ENCODE data around the gene PRR20G.
"Not testable (repeated sequence)": the region's sequence is repeated elsewhere in the genome, so short reads cannot be mapped to it uniquely, and the experiment has no call there.

The PRR20G gene

DNA sequence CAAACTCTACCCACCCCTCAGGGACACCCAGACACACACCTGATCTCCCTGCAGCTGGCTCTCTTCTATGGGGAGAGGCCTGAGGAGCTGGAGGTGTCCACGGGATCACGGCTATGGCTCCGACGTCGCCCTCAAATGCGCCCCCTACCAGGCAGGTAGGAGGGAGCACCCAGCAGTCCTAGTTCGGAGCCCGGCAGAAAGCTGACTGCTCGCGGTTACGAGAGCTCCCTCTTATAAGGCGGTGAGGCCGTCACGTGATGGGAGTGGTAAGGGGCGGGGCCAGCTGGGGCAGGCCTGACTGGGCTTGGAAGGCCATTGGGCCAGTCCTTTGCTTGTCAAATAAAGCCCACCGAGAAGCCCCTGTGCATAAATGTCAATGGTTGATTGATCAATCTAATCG is at the start of gene PRR20G:
Gene PRR20G (minus strand): TSS at position 207 of the 400 bp plus-strand sequence. CDS start 681 bp downstream, outside the sequence.
- in situ Hi-C loops (cut with HindIII; ENCODE audit: low sequenced_read_pairs) = no loop called here

DNA sequence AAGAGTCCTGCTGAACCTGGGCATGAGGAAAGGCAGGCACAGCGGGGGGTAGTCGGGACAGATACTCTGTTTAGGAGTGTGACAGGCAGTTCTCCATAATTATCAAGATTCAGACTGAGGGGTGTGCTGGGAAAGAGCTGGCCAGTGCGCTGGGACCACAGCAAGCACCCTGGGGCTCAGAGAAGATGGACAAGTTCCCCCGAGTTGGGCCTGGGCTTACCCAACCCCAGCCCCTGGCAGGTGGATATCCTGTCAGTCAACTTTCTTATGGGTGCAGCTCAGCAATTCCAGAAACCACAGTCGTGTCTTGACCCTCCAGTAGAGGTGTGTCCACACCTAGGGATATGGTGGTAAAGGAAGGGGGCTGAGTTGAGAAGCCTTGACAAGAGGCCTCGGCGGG is 49.2 kb upstream of the PRR20G start:
- in situ Hi-C loops (cut with HindIII; ENCODE audit: low sequenced_read_pairs) = loop anchor here (25.0 kb wide), 1 partner anchor 125 kb away; no protein-coding TSS in a partner anchor

DNA sequence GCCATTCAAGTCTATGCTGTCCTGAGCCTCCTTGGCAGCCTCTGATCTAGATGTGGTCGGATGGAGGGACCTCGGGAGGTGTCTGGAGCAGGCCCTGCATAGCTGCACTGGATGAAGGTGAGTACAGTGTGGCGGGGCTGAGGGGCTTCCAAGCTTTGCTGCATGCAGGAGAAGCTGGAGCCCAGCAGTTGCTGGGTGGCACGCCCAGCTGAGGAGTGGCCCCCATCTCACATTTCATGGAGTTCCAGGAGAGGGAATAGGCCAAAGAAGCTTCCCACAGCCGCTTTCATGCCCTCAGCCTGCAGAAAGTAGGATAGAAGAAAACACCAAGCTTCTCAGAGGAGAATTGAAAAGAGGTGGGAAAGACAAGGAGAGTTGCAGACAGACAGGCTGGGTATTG is 48.3 kb upstream of the PRR20G start:
- in situ Hi-C loops (cut with HindIII; ENCODE audit: low sequenced_read_pairs) = loop anchor here (25.0 kb wide), 1 partner anchor 126 kb away; no protein-coding TSS in a partner anchor

DNA sequence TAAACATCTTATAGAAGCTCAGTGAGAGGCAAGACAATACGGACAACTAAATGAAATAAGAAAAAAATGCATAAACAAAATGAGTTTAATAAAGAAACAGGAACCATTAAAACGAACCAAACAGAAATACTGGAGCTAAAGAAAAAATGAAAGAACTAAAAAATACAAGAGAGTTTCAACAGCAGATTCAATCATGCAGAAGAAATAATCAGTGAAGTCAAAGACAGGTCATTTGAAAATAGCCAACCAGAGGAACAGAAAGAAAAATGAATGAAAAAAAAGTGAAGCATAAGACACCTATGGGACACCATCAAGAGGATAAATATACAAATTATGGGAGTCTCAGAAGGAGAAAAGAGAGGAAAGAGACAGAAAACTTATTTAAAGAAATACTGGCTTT is 42.5 kb upstream of the PRR20G start:
- in situ Hi-C loops (cut with HindIII; ENCODE audit: low sequenced_read_pairs) = loop anchor here (25.0 kb wide), 1 partner anchor 132 kb away; no protein-coding TSS in a partner anchor

DNA sequence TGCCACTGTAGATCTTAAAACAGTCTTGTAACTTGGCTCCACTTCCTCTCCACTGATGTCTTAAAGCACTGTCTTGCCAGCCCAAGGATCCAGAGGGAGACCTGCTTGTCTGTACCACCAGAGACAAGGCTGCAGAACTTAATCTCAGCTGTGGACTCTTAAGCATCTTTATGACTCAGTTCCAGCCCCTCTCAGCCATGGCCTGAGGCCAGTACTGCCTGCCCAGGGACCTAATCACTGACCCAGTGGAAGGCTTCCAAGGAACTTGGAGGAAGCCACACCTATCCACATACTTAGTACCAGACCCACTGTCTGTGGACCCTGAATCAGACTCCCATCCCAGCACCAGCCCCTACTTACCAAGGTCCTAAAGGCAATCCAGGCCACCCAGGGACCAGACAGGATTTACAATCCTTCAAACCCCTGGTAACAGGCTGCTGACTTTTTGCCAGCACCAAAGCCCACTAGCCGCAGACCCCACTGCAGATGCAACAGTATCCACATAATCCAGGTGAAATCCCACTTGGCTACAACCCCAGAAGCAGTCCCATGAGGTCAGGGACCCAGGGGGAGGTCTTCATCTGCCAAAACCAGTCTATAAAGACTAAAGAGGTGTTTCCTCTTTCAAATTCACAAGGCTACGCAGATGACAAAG is 41.9 kb upstream of the PRR20G start:
- in situ Hi-C loops (cut with HindIII; ENCODE audit: low sequenced_read_pairs) = loop anchor here (25.0 kb wide), 1 partner anchor 133 kb away; no protein-coding TSS in a partner anchor

DNA sequence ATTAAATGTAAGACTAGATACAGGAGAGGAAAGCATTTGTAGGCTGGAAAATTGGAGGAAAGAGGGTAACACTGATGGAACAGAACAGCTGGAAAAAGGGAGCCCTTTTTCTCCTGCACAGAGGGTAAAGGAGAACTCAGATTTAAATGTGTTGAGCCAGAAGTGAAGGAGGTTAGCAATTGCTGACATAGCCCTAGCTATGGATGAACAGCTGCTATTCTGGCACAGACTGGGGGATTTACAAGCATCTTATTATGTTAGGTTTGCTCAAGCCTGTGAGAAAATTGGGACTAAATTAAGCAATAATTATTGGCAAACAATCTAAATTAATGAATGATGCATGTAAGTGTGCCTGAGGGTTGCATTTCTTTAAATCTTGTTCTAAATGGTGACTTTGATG is 40.6 kb upstream of the PRR20G start:
- in situ Hi-C loops (cut with HindIII; ENCODE audit: low sequenced_read_pairs) = loop anchor here (25.0 kb wide), 1 partner anchor 134 kb away; no protein-coding TSS in a partner anchor

DNA sequence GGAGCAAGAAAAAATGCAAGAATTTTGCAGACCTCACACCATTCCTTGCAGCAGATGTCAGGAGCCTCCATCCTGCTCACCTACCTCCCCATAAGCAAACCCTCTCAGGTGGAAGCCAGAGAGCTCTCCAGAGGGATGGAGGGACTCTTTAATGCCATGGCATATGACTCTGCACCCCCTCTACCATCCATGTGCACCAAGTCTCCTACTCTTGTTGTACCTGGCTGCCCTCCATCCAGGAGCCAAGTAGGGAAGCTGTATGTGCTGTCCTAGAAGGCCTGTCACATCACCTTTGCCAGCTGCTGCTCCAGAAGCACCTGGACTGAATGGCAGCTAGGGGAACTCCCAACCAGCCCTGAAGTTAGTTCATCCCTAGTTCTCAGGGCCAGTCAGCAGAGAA is 38.5 kb upstream of the PRR20G start:
- in situ Hi-C loops (cut with HindIII; ENCODE audit: low sequenced_read_pairs) = loop anchor here (25.0 kb wide), 1 partner anchor 136 kb away; no protein-coding TSS in a partner anchor

DNA sequence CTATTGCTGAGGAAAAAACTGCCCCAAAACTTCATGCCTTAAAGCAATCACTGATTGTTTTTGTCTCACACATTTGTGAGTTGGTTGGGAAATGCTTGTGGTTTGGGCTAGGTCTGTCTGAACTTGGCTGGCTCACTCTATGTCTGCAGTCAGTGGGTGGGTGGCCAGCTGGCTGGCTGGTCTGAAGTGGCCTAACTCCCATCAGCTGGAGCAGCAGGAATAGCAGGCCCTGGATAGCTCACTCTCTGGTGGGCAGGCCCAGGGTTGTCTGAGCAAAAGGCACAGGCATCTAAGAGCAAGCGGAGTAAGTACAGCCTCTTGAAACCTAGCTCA is 37.7 kb upstream of the PRR20G start:
- in situ Hi-C loops (cut with HindIII; ENCODE audit: low sequenced_read_pairs) = loop anchor here (25.0 kb wide), 1 partner anchor 137 kb away; no protein-coding TSS in a partner anchor

DNA sequence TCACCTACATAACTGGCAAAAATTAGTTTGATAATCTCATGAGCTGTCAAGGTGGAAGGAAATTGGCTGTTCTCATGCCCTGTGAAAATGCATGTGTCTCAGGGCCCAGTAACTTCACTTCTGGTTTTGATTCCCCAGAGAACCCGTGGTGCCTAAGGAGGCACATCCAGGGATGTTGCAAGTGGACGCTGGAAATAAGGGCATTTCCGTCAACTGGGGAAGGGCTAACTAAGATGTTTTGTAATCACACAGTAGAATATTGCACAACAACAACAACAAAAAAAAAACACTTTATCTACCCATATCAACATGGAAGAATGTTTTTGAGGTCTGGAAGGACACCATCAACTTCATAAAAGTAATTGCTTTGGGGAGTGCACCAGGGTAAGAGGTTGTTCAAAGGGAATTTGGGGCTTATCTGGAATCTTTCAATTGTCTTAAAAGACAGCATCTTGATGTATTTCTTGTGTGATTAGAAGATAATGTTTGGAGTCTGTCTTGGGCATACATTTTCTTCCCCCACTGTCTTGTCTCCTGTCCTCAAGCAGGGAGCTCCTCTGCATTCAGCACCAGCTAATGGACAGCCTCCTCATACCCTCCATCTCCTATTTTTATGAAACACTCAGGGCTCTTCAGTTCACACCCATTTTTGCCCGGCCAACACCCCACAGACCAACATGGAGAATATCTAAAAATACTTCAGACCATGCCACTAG is 37.2 kb upstream of the PRR20G start:
- in situ Hi-C loops (cut with HindIII; ENCODE audit: low sequenced_read_pairs) = loop anchor here (25.0 kb wide), 1 partner anchor 137 kb away; no protein-coding TSS in a partner anchor

DNA sequence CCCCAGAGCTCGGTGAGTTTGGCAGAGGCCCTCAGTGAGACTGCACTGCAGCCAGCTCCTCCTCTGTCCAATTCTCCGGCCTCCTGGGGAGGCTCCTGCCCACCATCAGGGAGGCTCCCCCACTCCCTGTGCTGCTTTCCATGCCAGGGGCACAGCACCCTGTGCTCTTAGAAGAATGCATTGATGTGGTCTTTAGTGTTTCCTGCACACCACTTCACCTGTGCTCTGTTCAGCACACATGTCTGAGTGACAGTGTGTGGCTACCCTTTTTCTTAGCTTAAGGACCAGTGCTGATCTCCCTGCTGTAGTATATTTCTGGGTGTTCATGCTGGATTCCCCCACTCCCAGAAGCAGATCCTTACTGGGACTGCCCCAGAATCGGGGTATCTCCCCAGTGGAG is 36.2 kb upstream of the PRR20G start:
- in situ Hi-C loops (cut with HindIII; ENCODE audit: low sequenced_read_pairs) = no loop called here

DNA sequence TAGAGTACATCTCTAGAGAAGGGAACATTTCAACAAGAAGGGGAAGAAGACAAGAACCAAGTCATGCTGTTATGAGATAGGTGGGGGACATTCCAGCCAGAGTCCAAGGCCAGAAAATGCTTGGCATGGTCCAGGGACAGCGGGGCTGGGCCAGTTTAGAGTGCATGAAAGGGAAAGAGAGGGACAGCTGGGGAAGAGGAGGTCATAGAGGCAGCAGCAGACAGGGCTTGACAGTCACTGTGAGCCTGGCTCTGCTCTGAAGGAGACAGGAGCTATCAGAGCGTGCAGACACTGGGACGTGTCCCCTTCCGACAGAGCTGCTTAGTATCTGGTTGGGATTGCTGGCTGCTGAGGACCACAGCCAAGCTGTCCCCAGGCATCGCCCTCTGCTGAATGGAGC is 35.7 kb upstream of the PRR20G start:
- in situ Hi-C loops (cut with HindIII; ENCODE audit: low sequenced_read_pairs) = no loop called here

DNA sequence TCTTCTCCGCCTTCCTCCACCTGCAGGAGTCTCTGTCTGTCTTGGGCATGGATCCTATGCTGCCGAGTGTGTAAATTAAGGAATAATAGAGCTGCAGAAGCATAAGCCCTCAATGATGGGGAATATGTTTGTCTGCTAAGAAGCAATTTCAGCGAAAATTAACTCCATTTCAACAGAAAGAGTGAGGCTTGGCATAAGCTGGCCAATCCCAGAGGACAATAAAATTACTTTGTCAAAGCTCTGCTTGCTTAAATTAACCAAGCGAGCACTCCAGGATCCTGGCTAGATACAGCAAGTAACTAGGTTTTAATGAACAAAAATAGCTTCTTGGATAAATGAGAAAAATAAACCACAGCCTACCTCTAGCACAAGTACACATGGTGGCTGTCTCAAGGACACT is 33.5 kb upstream of the PRR20G start:
- in situ Hi-C loops (cut with HindIII; ENCODE audit: low sequenced_read_pairs) = no loop called here

DNA sequence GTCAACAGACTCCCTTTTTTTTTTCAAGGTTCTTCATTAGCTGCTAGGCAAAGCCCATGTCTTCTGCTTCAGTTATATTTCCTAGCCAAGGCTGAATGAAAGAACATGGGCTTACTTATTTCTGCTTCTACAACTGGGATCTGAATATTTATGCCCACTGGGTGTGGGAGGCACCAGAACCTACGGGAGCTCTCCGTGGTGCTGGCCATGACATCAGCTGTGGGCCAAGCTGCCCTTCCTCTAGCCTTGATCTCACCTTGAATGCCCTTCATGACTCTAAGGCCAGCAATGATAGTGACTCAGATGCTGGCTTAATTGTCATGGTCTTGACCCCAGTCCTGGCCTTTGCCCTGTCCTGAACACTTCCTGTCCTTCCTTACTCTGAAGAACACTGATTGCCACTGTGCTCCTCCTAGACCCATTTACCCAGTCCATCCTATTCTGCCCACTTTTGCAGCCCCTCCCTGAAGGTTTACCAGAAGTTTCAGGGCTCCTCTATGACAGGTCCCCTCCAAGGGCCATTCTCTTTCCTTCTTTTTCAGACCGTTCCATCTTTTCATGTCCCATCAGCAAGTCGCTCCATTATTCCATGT is 32.8 kb upstream of the PRR20G start:
- in situ Hi-C loops (cut with HindIII; ENCODE audit: low sequenced_read_pairs) = no loop called here

DNA sequence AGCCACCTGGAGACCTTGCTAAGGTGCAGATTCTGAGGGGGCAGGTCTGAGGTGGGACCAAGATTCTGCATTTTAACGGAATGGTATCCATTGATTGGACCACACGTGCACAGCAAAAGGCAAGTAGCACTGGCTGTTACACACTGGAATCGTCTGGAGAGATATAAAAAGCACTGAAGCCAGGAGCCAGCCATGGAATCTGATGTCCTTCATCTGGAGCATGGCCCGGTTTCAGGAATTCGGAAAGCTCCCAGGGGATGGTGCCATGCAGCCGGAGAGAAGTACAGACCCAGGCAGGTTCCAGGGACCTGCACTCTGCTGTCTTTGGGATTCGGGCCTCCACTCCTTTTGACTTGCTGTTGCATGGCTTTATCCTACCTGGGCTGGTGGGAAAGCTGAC is 28.8 kb upstream of the PRR20G start:
- in situ Hi-C loops (cut with HindIII; ENCODE audit: low sequenced_read_pairs) = no loop called here

DNA sequence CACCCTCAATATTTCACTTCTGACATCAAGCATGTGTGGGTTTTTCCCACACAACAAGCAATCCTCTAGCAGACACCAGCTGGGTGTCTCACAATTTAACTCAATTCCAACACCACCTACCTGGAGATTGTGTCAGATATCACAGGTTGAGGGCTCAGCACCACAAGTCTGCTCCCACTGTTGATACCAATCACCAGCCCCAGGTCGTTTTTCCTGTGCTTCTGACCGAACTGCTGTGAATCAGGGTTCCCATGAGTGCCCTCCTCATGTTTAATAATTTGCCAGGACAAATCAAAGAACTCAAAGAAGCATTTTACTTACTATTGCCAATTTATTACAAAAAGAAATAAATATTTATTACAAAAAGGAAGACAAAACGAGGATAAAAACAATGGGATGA is 25.0 kb upstream of the PRR20G start:
- in situ Hi-C loops (cut with HindIII; ENCODE audit: low sequenced_read_pairs) = no loop called here

DNA sequence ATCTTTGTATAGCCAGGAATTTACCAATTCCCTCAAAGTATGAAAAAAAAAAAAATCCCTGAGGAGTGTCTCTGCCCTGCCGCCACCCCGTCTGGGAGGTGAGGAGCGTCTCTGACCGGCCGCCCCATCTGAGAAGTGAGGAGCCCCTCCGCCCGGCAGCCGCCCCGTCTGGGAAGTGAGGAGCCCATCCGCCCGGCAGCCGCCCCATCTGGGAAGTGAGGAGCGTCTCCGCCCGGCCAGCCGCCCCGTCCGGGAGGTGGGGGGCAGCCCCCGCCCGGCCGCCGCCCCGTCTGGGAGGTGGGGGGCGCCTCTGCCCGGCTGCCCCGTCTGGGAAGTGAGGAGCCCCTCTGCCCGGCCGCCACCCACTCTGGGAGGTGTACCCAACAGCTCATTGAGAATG is 21.0 kb upstream of the PRR20G start:
- in situ Hi-C loops (cut with HindIII; ENCODE audit: low sequenced_read_pairs) = not testable (repeated sequence)

DNA sequence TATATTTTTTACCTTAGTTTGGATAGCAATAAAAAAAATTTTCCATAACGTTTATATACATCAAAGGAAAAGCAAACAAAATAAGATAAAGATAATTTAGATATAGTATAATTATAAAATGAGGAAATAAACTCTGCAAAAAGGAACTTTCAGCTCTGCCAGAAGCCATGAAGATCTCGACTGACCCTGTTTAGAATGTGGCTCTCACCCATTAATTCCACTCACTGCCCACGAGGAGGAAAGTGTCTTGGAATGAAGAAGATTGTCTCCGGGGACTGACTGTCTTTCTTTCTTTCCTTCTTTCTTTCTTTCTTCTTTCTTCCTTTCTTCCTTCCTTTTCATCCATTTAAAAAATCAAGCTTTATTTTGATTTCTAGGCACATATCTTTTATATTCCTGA is 20.1 kb upstream of the PRR20G start:
- in situ Hi-C loops (cut with HindIII; ENCODE audit: low sequenced_read_pairs) = no loop called here

DNA sequence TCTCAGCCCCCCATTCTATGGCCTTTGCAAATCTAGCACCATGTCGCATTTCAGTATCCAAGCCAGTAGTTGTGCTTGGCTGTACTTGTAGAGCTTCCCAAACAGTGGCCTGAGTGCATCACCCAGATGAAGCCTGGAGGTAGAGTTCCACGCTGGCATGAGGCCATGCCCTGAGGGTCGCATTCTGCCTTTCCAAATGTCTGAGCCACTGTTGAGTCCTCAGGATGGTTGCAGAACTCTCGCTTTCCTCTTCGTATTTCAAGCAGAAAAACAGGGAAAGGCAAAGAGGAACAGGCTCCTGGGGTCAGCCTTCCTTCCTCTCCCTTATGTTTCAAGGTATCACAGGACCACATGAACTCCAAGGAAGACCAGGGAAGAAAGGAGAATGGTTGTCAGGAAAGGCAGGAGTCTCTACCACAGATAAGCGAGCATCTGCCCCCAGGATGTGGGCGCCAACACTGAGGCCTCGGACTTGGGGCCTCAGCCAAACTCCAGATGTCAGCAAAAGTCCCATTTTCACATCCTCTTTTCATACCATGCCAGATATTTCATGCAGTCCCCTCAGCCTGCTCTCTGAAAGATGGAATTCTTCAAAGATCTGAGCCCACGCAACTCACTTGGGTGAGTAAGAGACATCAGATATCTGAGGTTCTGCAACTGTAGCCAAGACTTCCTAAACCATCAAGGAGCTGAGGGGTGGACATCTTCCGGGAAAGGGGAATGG is 19.4 kb upstream of the PRR20G start:
- in situ Hi-C loops (cut with HindIII; ENCODE audit: low sequenced_read_pairs) = no loop called here

DNA sequence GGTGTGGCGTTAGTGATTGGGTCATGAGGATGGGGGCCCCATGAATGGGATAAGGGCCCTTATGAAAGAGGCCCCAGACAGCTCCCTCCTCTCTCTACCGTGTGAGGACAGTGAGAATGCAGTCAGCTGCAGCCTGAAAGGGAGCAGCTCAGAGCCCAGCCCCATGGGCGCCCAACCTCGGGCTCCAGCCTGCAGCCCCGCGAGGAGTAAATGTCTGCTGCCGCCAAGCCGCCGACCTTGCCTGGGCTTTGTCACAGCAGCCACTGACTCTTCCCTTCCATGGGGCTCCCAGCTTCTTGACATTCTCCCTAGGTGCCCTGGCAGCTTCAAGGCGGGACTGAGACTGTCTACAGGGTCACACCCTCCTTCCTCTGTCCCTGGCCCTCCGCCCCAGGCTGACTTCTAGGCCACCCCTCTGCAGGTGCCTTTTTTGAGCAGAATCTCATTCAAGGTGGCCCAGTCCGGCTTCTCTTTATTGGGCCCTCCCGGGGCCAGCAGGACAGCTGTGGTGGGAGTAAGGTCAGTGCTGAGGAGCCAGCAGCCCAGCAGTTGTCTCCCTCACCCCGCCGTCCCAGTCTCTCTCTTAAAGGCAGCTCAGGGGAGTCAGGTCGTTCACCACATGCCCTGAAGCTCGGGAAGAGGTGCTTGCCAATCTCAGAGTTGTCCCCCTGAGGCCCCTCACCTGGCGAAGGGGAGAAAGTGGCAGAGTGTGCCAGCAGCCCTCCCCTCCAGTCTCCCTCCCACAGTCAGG is 18.7 kb upstream of the PRR20G start:
- in situ Hi-C loops (cut with HindIII; ENCODE audit: low sequenced_read_pairs) = no loop called here

DNA sequence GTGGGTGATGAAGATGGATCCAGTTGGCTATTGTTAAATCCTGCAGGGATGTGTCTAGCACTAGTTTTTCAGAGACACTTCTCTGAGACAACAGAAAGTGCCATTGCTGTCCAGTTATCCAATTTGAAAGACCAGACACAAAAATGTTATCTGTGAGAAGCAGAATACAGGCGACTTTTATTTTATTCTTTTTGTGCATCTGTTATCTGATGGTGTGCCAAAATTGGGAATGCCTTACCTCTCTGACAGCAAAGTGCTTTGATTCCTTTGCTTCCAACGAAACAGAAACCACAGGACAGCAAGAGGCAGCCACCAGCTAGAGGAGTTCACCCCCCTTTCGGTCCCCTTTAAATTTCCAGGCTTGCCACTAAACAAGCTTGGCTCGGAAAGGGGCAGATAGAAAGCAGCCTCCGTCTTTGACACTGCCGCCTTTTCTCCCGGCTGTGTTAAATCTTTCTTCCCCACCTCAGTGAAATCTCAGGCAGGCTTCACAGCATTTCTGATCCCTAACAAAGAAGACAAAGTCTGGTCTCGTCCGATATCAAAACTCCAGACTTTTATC is 17.7 kb upstream of the PRR20G start:
- in situ Hi-C loops (cut with HindIII; ENCODE audit: low sequenced_read_pairs) = no loop called here
